BJ (cell line): ENCODE data around the gene IGFBP3. TPM values are rescaled to one million over a fixed set of nuclear protein-coding genes. Genes with fewer than 3 reads are reported as not detected.

Experiments
- polyA plus RNA-seq: library from polyadenylated mRNA; depleted of rRNA; stranded (reverse); fragments of >200 nt; gene quantifications from 2 replicates; pipeline ENCODE4 v1.2.3, GENCODE V29; 2011; rRNA removed

Gene IGFBP3
- polyA plus RNA-seq, 1 experiment, result 3,005 TPM

Other genes starting within 250 kb of the IGFBP3 start
- not detected in 2 replicates for gene CCDC201, start 48.2 kb downstream of the IGFBP3 start, polyA plus RNA-seq
- not detected in 2 replicates for gene IGFBP1, start 32.8 kb downstream of the IGFBP3 start, polyA plus RNA-seq